ENCODE measurements around the gene RPS6KB1. TPM values are rescaled to one million over a fixed set of nuclear protein-coding genes. Genes with fewer than 3 reads are reported as not detected.
A peak's percentile ranks its signal among the peaks of the same experiment; 100 is the strongest.

RPS6KB1 gene
- total and polyA plus RNA-seq, 9 of the 15 experiments (the other 6 are each of a cell fraction or from before 2014, with no cell fraction given), result 8.8 to 60.7 (median 35.1) TPM

DNA sequence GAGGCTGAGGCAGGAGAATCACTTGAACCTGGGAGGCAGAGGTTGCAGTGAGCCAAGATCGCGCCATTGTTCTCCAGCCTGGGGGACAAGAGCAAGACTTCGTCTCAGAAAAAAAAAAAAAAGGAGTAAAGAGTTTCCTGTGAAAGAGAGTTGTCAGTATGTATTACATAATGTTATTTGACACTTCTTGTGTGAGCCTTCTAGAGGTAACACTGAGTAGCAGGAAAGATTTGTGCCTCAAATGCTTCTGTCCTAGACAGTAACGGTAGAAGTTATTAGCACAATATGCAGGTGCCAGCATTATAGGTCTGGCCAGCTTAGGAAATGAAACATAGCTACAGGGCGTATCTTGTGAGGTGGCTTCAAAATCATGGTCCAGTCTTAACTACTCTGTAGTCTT lies 6.2 kb downstream of the RPS6KB1 start (continued):
- no peak for TF ChIP-seq NONO (IDR thresholded peaks at IDR 0.05; ENCODE audit: low read depth in 2 of 2, low read length in 1 of 2)
- TF ChIP-seq SIN3B (IDR thresholded peaks at IDR 0.05; ENCODE audit: low read depth), result no peak
- TF ChIP-seq, protein P1, sequence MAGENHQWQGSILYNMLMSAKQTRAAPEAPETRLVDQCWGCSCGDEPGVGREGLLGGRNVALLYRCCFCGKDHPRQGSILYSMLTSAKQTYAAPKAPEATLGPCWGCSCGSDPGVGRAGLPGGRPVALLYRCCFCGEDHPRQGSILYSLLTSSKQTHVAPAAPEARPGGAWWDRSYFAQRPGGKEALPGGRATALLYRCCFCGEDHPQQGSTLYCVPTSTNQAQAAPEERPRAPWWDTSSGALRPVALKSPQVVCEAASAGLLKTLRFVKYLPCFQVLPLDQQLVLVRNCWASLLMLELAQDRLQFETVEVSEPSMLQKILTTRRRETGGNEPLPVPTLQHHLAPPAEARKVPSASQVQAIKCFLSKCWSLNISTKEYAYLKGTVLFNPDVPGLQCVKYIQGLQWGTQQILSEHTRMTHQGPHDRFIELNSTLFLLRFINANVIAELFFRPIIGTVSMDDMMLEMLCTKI (IDR thresholded peaks at IDR 0.05; ENCODE audit: partially characterized antibody), result no peak
- TF ChIP-seq, protein P2, sequence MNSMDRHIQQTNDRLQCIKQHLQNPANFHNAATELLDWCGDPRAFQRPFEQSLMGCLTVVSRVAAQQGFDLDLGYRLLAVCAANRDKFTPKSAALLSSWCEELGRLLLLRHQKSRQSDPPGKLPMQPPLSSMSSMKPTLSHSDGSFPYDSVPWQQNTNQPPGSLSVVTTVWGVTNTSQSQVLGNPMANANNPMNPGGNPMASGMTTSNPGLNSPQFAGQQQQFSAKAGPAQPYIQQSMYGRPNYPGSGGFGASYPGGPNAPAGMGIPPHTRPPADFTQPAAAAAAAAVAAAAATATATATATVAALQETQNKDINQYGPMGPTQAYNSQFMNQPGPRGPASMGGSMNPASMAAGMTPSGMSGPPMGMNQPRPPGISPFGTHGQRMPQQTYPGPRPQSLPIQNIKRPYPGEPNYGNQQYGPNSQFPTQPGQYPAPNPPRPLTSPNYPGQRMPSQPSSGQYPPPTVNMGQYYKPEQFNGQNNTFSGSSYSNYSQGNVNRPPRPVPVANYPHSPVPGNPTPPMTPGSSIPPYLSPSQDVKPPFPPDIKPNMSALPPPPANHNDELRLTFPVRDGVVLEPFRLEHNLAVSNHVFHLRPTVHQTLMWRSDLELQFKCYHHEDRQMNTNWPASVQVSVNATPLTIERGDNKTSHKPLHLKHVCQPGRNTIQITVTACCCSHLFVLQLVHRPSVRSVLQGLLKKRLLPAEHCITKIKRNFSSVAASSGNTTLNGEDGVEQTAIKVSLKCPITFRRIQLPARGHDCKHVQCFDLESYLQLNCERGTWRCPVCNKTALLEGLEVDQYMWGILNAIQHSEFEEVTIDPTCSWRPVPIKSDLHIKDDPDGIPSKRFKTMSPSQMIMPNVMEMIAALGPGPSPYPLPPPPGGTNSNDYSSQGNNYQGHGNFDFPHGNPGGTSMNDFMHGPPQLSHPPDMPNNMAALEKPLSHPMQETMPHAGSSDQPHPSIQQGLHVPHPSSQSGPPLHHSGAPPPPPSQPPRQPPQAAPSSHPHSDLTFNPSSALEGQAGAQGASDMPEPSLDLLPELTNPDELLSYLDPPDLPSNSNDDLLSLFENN (IDR thresholded peaks at IDR 0.05; ENCODE audit: low read depth in 2 of 2, low read length in 2 of 2), result no peak
- TF ChIP-seq RFX7 (CRISPR knock-in tag; IDR thresholded peaks at IDR 0.05), result no peak
- peak in 1 of 2 experiments; percentile 30; a peak in 1 of 4 replicates for TF ChIP-seq SIX5 (IDR thresholded peaks at IDR 0.05; ENCODE audit: borderline replicate concordance in 1 of 2, insufficient read depth in 1 of 2, low read depth in 1 of 2, low read length in 2 of 2)
- TF ChIP-seq C11orf30 (IDR thresholded peaks at IDR 0.05; ENCODE audit: low read depth), result no peak
- TF ChIP-seq, protein P3, sequence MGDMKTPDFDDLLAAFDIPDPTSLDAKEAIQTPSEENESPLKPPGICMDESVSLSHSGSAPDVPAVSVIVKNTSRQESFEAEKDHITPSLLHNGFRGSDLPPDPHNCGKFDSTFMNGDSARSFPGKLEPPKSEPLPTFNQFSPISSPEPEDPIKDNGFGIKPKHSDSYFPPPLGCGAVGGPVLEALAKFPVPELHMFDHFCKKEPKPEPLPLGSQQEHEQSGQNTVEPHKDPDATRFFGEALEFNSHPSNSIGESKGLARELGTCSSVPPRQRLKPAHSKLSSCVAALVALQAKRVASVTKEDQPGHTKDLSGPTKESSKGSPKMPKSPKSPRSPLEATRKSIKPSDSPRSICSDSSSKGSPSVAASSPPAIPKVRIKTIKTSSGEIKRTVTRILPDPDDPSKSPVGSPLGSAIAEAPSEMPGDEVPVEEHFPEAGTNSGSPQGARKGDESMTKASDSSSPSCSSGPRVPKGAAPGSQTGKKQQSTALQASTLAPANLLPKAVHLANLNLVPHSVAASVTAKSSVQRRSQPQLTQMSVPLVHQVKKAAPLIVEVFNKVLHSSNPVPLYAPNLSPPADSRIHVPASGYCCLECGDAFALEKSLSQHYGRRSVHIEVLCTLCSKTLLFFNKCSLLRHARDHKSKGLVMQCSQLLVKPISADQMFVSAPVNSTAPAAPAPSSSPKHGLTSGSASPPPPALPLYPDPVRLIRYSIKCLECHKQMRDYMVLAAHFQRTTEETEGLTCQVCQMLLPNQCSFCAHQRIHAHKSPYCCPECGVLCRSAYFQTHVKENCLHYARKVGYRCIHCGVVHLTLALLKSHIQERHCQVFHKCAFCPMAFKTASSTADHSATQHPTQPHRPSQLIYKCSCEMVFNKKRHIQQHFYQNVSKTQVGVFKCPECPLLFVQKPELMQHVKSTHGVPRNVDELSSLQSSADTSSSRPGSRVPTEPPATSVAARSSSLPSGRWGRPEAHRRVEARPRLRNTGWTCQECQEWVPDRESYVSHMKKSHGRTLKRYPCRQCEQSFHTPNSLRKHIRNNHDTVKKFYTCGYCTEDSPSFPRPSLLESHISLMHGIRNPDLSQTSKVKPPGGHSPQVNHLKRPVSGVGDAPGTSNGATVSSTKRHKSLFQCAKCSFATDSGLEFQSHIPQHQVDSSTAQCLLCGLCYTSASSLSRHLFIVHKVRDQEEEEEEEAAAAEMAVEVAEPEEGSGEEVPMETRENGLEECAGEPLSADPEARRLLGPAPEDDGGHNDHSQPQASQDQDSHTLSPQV (IDR thresholded peaks at IDR 0.05), result no peak
- TF ChIP-seq, protein P4, sequence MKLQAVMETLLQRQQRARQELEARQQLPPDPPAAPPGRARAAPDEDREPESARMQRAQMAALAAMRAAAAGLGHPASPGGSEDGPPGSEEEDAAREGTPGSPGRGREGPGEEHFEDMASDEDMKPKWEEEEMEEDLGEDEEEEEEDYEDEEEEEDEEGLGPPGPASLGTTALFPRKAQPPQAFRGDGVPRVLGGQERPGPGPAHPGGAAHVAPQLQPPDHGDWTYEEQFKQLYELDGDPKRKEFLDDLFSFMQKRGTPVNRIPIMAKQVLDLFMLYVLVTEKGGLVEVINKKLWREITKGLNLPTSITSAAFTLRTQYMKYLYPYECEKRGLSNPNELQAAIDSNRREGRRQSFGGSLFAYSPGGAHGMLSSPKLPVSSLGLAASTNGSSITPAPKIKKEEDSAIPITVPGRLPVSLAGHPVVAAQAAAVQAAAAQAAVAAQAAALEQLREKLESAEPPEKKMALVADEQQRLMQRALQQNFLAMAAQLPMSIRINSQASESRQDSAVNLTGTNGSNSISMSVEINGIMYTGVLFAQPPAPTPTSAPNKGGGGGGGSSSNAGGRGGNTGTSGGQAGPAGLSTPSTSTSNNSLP (IDR thresholded peaks at IDR 0.05; ENCODE audit: borderline replicate concordance, low read depth, low read length), result no peak
- TF ChIP-seq SOX6 (IDR thresholded peaks at IDR 0.05), result no peak
- TF ChIP-seq ZNF232 (CRISPR knock-in tag; IDR thresholded peaks at IDR 0.05), result no peak
- TF ChIP-seq, protein P5, sequence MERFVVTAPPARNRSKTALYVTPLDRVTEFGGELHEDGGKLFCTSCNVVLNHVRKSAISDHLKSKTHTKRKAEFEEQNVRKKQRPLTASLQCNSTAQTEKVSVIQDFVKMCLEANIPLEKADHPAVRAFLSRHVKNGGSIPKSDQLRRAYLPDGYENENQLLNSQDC (CRISPR knock-in tag; IDR thresholded peaks at IDR 0.05), result no peak
- peak; percentile 73 for TF ChIP-seq CEBPB (tag; IDR thresholded peaks at IDR 0.05)
- no peak for TF ChIP-seq ZFX (CRISPR knock-in tag; IDR thresholded peaks at IDR 0.05)
- TF ChIP-seq MEF2A (IDR thresholded peaks at IDR 0.05; ENCODE audit: control insufficient read depth, low read depth, low read length), result no peak
- TF ChIP-seq BCOR (IDR thresholded peaks at IDR 0.05), result 0 out of 2 replicates have a peak, but pooled peaks have one; percentile 22
- peak; percentile 54; the same call in 1 of the 2 replicates for TF ChIP-seq ZNF766 (CRISPR knock-in tag; conservative IDR thresholded peaks at IDR 0.05)
